Breast epithelium (tissue), 3 donors: ENCODE measurements around the gene LRP1.

ENCODE experiments used
- CTCF ChIP-seq, 3 donors: fragments of 450-650 bp; IDR thresholded peaks; one replicate each; pipeline ENCODE4 v1.5.1; 2016 to 2017; ENCODE audit warnings: antibody characterized with exemption in 3 of 3, mild to moderate bottlenecking in 3 of 3, moderate library complexity in 3 of 3
- POLR2A ChIP-seq: fragments of 450-650 bp; IDR thresholded peaks from one replicate; pipeline ENCODE4 v1.6.1; 2016; ENCODE audit warnings: antibody characterized with exemption, mild to moderate bottlenecking, moderate library complexity
- POLR2AphosphoS5 ChIP-seq, 3 donors: sonication (generic); formaldehyde crosslinking; IDR thresholded peaks; one replicate each; pipeline ENCODE4 v1.6.1; 2017; ENCODE audit warnings: antibody characterized with exemption in 3 of 3

DNA sequence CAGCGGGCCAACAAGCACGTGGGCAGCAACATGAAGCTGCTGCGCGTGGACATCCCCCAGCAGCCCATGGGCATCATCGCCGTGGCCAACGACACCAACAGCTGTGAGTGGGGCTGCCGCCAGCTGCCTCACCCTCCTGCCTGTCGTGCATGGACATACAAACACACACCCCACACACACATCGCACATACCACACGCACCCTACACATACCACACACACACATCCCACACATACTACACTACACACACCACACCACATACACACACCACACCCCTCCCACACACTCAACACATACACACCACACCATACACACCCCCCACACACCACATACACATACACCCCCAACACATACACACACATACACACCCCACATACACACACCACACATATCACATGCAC, 63.1 kb downstream of the LRP1 start:
- TF ChIP-seq CTCF (IDR thresholded peaks at IDR 0.05): no peak
- no peak for TF ChIP-seq POLR2AphosphoS5 (IDR thresholded peaks at IDR 0.05)
- TF ChIP-seq POLR2A: no peak
